ENCODE results near the gene GABBR2. TPM values are rescaled to one million over a fixed set of nuclear protein-coding genes. Genes with fewer than 3 reads are reported as not detected.
"Not testable (repeated sequence)": the region's sequence is repeated elsewhere in the genome, so short reads cannot be mapped to it uniquely, and the experiment has no call there.

Gene GABBR2
- total RNA-seq, 1 donor from 2014 or later, result 0.74 TPM

- TF ChIP-seq, protein P1, sequence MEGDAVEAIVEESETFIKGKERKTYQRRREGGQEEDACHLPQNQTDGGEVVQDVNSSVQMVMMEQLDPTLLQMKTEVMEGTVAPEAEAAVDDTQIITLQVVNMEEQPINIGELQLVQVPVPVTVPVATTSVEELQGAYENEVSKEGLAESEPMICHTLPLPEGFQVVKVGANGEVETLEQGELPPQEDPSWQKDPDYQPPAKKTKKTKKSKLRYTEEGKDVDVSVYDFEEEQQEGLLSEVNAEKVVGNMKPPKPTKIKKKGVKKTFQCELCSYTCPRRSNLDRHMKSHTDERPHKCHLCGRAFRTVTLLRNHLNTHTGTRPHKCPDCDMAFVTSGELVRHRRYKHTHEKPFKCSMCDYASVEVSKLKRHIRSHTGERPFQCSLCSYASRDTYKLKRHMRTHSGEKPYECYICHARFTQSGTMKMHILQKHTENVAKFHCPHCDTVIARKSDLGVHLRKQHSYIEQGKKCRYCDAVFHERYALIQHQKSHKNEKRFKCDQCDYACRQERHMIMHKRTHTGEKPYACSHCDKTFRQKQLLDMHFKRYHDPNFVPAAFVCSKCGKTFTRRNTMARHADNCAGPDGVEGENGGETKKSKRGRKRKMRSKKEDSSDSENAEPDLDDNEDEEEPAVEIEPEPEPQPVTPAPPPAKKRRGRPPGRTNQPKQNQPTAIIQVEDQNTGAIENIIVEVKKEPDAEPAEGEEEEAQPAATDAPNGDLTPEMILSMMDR (IDR thresholded peaks at IDR 0.05; ENCODE audit: unreplicated experiment), result no peak
- Mint-ChIP-seq H3K27ac (no peak overlapping the region), H3K36me3 (no peaks in the 10 kb centered on the region), H3K4me1 (no peaks in the 10 kb centered on the region), H3K27me3 (ENCODE audit: low read depth) (peaks cover 4% of the 10 kb centered on the region), H3K9me3 (no peaks in the 10 kb centered on the region), H3K4me3 (no peak overlapping the region)
- DNase-seq (ENCODE audit: low spot score in 2 of 2, unreplicated experiment in 2 of 2), result no peak
Observed at GRCh38 chr9:98288881-98289280, 419.9 kb downstream of the GABBR2 start.

DNA sequence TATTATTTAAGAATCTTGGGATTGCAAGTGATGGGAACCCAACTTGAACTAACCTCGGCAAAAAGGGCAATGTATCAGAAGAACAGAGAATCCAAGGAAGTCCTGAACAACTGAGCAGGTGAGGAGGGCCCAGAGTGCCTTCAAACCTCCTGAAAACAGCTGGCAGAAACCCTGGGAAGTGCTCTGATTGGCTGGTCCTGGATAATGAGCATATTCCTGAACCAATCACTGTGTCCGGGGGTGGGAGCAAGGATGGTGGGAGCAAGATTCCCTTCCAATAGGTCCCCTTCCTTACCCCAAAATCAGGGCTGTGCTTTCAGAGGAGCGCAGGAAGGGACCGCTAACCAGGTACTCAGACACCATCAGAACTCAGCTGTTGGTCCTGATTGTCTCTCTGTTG is 421.4 kb downstream of the GABBR2 start:
- Mint-ChIP-seq H3K4me3 (no peak overlapping the region), H3K4me1 (no peaks in the 10 kb centered on the region), H3K9me3 (no peaks in the 10 kb centered on the region), H3K27me3 (ENCODE audit: low read depth) (peaks cover 6% of the 10 kb centered on the region), H3K27ac (no peak overlapping the region), H3K36me3 (no peaks in the 10 kb centered on the region)
- DNase-seq (ENCODE audit: low spot score in 2 of 2, unreplicated experiment in 2 of 2), result no peak
- TF ChIP-seq, protein P1 (IDR thresholded peaks at IDR 0.05; ENCODE audit: unreplicated experiment), result no peak

DNA sequence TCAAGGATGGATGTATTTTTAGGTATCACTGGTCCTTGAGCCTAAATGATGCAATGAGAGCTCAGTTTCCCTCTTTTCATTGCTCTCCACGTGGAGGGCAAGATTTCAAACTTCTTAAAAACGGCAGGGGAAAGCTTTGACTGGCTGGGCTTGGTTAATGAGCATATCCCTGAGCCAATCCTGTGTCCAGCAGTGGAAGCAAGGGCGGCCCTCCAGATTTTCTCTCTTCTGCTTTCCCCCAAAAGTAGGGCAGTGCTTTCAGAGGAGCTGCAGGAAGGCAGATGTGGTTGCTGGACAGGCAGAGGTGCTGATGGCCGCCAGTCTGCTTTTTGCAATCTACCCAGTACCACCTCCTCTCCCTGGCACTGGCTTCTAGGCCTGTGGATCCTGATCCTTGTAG is 423.3 kb downstream of the GABBR2 start:
- Mint-ChIP-seq H3K27me3 (ENCODE audit: low read depth) (peaks cover 13% of the 10 kb centered on the region), H3K4me3 (no peak overlapping the region), H3K27ac (no peak overlapping the region), H3K4me1 (peaks cover 3% of the 10 kb centered on the region), H3K36me3 (no peaks in the 10 kb centered on the region), H3K9me3 (no peaks in the 10 kb centered on the region)
- no peak for DNase-seq (ENCODE audit: low spot score in 2 of 2, unreplicated experiment in 2 of 2)
- TF ChIP-seq, protein P1 (IDR thresholded peaks at IDR 0.05; ENCODE audit: unreplicated experiment), result no peak

DNA sequence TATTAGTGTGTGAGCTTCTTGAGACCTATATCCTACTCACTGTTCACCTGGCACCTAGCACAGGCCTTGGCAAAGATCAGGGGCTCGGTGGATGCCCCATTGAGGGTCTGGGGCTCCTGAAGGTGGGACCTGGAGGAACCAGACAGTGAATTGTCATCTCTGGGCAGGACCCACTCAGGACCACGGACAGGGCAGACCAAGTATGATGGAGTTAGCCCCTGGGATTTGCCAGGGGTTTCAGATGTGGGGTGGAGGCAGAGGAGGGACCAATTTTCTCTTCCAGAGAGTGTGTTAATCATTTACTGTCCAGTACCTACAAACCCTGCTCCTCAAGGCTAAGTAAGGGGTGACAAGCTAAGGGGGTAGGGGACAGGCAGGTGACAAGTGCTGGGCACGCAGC is 424.0 kb downstream of the GABBR2 start:
- Mint-ChIP-seq H3K9me3 (no peaks in the 10 kb centered on the region), H3K27me3 (ENCODE audit: low read depth) (peaks cover 17% of the 10 kb centered on the region), H3K4me3 (no peak overlapping the region), H3K36me3 (no peaks in the 10 kb centered on the region), H3K4me1 (peaks cover 4% of the 10 kb centered on the region), H3K27ac (no peak overlapping the region)
- TF ChIP-seq, protein P1 (IDR thresholded peaks at IDR 0.05; ENCODE audit: unreplicated experiment), result no peak
- no peak for DNase-seq (ENCODE audit: low spot score in 2 of 2, unreplicated experiment in 2 of 2)

GRCh38 chr9:98283143-98283542 is 425.6 kb downstream of the GABBR2 start:
- not testable (repeated sequence) for H3K27ac Mint-ChIP-seq; DNase-seq (ENCODE audit: low spot score in 2 of 2, unreplicated experiment in 2 of 2); H3K4me1 Mint-ChIP-seq; H3K36me3 Mint-ChIP-seq; H3K4me3 Mint-ChIP-seq; H3K9me3 Mint-ChIP-seq
- H3K27me3 Mint-ChIP-seq (ENCODE audit: low read depth), result peaks cover 29% of the 10 kb centered on the region

DNA sequence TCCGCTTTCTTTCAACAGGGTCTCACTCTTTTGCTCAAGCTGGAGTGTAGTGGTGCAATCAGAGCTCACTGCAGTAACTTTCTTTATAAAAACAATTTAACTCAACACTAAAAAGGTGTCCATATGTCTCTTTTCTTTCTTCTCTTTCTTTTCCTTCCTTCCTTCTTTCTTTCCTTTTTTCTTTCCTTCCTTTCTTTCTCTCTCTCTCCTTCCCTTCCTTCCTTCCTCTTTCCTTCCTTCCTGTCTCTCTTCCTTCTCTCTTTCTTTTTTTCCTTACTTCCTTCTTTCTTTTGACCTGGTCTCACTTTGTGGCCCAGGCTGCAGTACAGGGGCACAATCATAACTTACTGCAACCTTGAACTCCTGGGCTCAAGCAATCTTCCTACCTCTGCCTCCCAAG is 427.5 kb downstream of the GABBR2 start:
- no peak overlapping the region for H3K4me3 Mint-ChIP-seq
- no peak overlapping the region for H3K27ac Mint-ChIP-seq
- H3K36me3 Mint-ChIP-seq, result no peaks in the 10 kb centered on the region
- no peaks in the 10 kb centered on the region for H3K9me3 Mint-ChIP-seq
- DNase-seq (ENCODE audit: low spot score in 2 of 2, unreplicated experiment in 2 of 2), result no peak
- TF ChIP-seq, protein P1 (IDR thresholded peaks at IDR 0.05; ENCODE audit: unreplicated experiment), result no peak
- peaks cover 4% of the 10 kb centered on the region for H3K4me1 Mint-ChIP-seq
- peaks cover 32% of the 10 kb centered on the region for H3K27me3 Mint-ChIP-seq (ENCODE audit: low read depth)

Measured in mesothelial cell of epicardium (in vitro differentiated cells).